Measurements from ENCODE around the gene PDZD7. TPM values are rescaled to one million over a fixed set of nuclear protein-coding genes. Genes with fewer than 3 reads are reported as not detected.

Gene PDZD7
- total and polyA plus RNA-seq, 9 of the 15 experiments (the other 6 are each of a cell fraction or from before 2014, with no cell fraction given): 0.04 to 0.24 (median 0.08) TPM; not detected in 3

DNA sequence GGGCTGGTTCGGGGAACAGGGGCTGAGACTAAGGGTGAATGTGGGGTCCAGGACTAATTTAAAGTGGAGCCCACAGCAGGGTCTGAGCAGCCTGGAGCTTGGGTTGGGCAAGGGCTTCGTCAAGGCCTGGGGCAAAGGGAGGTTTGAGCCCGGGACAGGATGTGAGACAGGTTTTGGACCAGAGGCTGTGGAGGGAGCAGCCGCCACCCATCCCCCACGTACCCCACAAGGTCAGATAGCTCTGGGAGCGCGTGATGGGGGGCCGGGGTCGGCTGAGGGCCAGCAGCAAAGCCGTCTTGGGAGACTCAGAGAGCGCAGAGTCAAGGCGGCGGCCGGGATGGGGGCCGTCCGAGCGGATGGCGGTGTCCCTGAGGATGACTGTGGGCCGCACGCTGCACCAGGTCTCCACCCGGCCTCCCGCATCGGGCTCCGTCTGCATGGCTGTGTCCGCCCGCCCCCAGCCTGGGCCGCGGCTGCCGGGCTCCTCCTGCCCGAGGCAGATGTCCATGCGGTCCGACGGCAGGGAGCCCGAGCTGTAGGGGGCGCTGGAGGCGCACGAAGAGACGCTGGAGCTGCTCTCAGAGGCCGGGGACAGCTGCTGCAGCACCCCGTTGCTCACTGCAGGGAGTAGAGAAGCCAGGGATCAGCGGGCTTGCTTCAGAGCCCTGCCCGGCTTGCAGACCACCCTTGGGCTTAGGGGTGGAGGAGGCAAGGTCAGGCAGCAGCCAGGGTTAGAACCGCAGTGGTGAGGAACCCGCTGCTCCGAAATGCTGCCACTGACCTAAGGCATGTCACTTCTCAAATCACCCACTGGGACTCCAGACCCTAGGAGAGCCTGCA lies 12.1 kb downstream of the PDZD7 start:
- H3K9ac ChIP-seq (ENCODE audit: insufficient read depth in 1 of 2, low read depth in 2 of 2, low read length in 2 of 2): peak overlapping the region in 1 of 2 experiments; percentile 82; a peak in 2 of 4 replicates
- no peaks in the 10 kb centered on the region for H3K36me3 ChIP-seq (ENCODE audit: control insufficient read depth, insufficient read depth, low read length)
- H3K79me2 ChIP-seq (ENCODE audit: control insufficient read depth, insufficient read depth, low read length): no peaks in the 10 kb centered on the region
- H3K9me3 ChIP-seq (replicated peaks; ENCODE audit: control insufficient read depth, insufficient read depth, low read depth, low read length): no peaks in the 10 kb centered on the region
- H2AFZ ChIP-seq (ENCODE audit: low read depth, low read length): peak overlapping the region; percentile 72
- H4K20me1 ChIP-seq (replicated peaks; ENCODE audit: control insufficient read depth, insufficient read depth, low read length): no peaks in the 10 kb centered on the region
- intact Hi-C loops (cut with micrococcal nuclease): loop anchor here (10.0 kb wide), 1 partner anchor 46 kb away; the partner anchor contains the start of gene KAZALD1
- WGBS (ENCODE audit: insufficient coverage, low coverage, missing lambda C conversion rate): 45% methylated on average over 13 of the region's 45 CpGs
- H3K27me3 ChIP-seq (ENCODE audit: control insufficient read depth in 2 of 2, insufficient read depth in 2 of 2, low read length in 2 of 2): no peaks in the 10 kb centered on the region
- no peak overlapping the region for H3K27ac ChIP-seq (ENCODE audit: extremely low read depth, low read depth, low read length)
- DNase-seq (ENCODE audit: extremely low read depth in 1 of 4, low spot score in 3 of 4) (peak; percentile 76 to 87 (median 82)), FAIRE-seq (peak; percentile 15), ATAC-seq (peak; percentile 97)
- peaks cover 0 to 13% of the 10 kb centered on the region in 2 experiments; a peak in 3 of 5 replicates for H3K4me1 ChIP-seq (replicated peaks in 1 of 2; ENCODE audit: control insufficient read depth in 2 of 2, insufficient read depth in 2 of 2, low read length in 2 of 2)
- in situ Hi-C loops (cut with MboI): loop anchor here (10.0 kb wide), 1 partner anchor 464 kb away; no protein-coding TSS in a partner anchor
- H3K4me2 ChIP-seq (ENCODE audit: insufficient read depth, low read length): peak overlapping the region; percentile 38
- no TSS peak for BruUV-seq (replicated peaks)
- no peak overlapping the region for H3K4me3 ChIP-seq
- POLR2A ChIA-PET: interaction anchor here (0.6 to 1.0 kb wide), 4 partner anchors 12 to 149 kb away, joined by 3 to 6 read pairs (median 3); partner anchors contain the start of genes PDZD7 and SFXN3
- no peaks in the 10 kb centered on the region for H3K9me1 ChIP-seq (ENCODE audit: control insufficient read depth, insufficient read depth, low read length)
- CTCF ChIA-PET (ENCODE audit: low intra/inter-chr PET ratio): interaction anchor here (1.1 to 1.7 kb wide), 2 partner anchors 48 to 127 kb away, joined by 3 to 18 read pairs; no protein-coding TSS in a partner anchor
- TF ChIP-seq ZNF318 (IDR thresholded peaks at IDR 0.05; ENCODE audit: borderline replicate concordance in 1 of 2, low read depth in 1 of 2) (no peak), CREB1 (IDR thresholded peaks at IDR 0.05) (no peak), CREB1 (CRISPR knock-in tag; IDR thresholded peaks at IDR 0.05) (peak; percentile 23; the same call in 1 of the 2 replicates), PRPF4 (IDR thresholded peaks at IDR 0.05; ENCODE audit: insufficient read depth, low read depth, low read length, poor library complexity, severe bottlenecking) (no peak), ATF4 (CRISPR knock-in tag; IDR thresholded peaks at IDR 0.05) (no peak), RBM25 (IDR thresholded peaks at IDR 0.05; ENCODE audit: low read depth, low read length, severe bottlenecking) (no peak), SMC3 (conservative IDR thresholded peaks at IDR 0.05; ENCODE audit: insufficient read depth, low read depth, low read length) (peak; percentile 48), FOXP1 (CRISPR knock-in tag; IDR thresholded peaks at IDR 0.05) (peak; percentile 87), NR2F6 (CRISPR knock-in tag; IDR thresholded peaks at IDR 0.05) (no peak), KLF6 (CRISPR knock-in tag; IDR thresholded peaks at IDR 0.05; ENCODE audit: borderline replicate concordance) (no peak), PTTG1 (tag; IDR thresholded peaks at IDR 0.05; ENCODE audit: low read depth) (no peak)
